ENCODE measurements around the gene ENC1.

Gene ENC1

DNA sequence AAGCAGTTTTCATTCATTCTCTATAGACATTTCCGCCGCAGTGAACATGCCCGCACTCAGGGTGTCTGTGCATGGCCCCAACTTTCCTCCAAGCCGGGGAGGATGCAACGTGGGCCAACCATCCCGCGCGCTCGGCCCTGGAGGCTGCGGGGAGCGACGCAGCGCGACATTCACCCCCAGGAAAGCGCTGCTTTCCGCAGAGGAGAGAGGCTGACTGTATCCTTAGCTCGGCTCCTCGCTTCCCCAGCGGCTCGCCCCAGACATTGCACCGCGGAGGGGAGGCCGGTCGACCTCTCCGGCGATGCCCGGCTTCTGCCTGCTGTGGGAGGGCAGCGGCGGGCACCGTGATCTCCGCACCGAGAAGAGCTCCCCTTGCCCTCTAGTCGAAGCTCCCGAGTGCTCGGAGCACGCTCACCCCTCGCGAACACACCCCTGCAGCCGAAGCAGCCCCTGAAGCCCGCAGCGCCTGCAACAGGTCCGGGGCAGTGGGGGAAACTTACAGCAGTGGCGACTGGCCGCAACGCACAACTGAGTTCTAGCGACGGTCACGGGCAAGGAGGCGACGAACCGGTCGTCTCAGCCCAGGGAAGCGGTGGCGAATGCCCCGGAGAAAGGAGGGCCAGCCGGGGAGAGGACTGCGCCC is 600 bp downstream of the ENC1 start:
- in situ Hi-C loops (cut with MboI; ENCODE audit: low pct_unique_long_range_greater_than_20kb, low sequenced_read_pairs, unreplicated experiment): loop anchor here (25.0 kb wide), 1 partner anchor 603 kb away; no protein-coding TSS in a partner anchor
- TF ChIP-seq, protein P1, sequence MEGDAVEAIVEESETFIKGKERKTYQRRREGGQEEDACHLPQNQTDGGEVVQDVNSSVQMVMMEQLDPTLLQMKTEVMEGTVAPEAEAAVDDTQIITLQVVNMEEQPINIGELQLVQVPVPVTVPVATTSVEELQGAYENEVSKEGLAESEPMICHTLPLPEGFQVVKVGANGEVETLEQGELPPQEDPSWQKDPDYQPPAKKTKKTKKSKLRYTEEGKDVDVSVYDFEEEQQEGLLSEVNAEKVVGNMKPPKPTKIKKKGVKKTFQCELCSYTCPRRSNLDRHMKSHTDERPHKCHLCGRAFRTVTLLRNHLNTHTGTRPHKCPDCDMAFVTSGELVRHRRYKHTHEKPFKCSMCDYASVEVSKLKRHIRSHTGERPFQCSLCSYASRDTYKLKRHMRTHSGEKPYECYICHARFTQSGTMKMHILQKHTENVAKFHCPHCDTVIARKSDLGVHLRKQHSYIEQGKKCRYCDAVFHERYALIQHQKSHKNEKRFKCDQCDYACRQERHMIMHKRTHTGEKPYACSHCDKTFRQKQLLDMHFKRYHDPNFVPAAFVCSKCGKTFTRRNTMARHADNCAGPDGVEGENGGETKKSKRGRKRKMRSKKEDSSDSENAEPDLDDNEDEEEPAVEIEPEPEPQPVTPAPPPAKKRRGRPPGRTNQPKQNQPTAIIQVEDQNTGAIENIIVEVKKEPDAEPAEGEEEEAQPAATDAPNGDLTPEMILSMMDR (IDR thresholded peaks at IDR 0.05; ENCODE audit: extremely low read depth, insufficient read depth, missing control alignments): no peak
- DNase-seq (ENCODE audit: low spot score): peak; percentile 28

DNA sequence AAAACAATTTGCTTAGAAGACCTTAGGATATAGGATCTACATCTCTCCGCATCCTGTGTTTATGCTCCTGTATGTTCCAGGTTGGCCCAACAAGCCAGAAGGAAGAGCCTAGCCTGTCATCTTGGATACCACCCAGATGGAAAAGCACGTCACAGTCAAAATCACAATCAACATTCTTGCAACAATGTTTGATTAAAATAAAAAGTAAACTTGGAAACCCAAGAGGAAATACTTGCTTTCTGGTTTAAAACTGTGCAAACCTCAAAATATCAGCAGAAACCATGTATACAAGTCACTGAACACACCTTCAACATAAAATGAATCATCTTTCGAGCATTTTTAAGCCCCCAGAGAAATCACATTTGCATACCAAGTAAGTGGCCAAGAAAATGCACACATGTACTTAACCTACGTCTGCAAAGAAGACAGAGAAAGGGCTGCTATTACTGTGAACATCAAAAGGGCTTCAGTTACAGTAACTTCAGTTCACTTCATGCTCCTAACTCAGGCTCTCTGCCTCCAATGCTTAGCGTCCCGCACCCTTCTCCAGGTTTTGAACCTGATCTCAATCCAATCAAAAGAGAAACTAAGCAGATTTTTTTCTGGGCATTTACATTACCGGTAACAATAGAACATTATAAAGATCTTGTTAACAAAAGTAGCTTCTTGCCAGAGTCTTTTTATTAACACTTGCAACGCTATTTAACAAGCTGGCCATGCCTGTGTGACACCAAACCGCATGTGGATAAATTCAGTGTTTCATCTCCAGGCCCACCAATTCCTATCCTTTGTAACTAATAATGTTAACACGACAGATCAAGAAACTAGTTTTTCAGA is 1.3 kb downstream of the ENC1 start:
- DNase-seq (ENCODE audit: low spot score): peak; percentile 51
- TF ChIP-seq, protein P1 (IDR thresholded peaks at IDR 0.05; ENCODE audit: extremely low read depth, insufficient read depth, missing control alignments): no peak
- in situ Hi-C loops (cut with MboI; ENCODE audit: low pct_unique_long_range_greater_than_20kb, low sequenced_read_pairs, unreplicated experiment): loop anchor here (25.0 kb wide), 1 partner anchor 602 kb away; no protein-coding TSS in a partner anchor

DNA sequence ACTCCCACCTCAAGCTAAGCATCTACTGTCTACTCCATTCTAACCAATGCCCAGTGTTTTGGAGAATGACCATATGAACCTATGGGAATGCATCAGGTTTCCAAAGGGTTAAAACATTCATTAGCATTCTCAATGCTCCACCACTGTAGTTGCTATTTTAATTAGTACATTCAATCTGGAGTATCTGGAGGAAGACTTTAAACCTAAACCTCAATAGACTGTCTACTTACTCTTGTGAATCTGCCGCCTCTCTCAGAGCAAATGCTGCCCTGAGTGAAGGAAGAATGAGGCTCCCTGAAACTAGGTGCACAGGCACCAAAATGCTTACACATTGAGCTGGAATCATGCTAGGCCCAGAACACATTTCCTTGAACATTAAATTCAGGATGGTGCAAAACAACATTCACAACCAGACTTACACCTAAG is 2.0 kb downstream of the ENC1 start:
- no peak for DNase-seq (ENCODE audit: low spot score)
- TF ChIP-seq, protein P1 (IDR thresholded peaks at IDR 0.05; ENCODE audit: extremely low read depth, insufficient read depth, missing control alignments): no peak
- in situ Hi-C loops (cut with MboI; ENCODE audit: low pct_unique_long_range_greater_than_20kb, low sequenced_read_pairs, unreplicated experiment): loop anchor here (25.0 kb wide), 1 partner anchor 601 kb away; no protein-coding TSS in a partner anchor

DNA sequence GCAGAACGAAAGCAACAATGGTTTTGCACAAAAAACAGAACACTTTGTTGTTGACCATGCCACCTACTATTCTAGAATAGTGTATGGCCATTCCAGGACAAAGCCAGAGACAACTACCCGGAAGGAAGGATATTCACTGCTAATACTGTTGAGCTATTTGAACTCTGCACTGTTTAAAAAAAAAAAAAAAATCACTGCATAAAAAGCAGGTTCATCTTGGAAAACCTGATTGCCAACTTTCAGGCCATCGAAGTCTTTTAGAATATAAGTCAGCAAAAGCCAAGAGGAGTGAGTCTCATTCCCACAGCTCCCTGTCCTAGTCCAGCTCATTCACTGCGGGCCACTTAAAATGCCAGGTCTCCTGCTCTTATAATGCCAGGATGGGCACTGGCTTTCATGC is 4.0 kb downstream of the ENC1 start:
- TF ChIP-seq, protein P1 (IDR thresholded peaks at IDR 0.05; ENCODE audit: extremely low read depth, insufficient read depth, missing control alignments): no peak
- in situ Hi-C loops (cut with MboI; ENCODE audit: low pct_unique_long_range_greater_than_20kb, low sequenced_read_pairs, unreplicated experiment): loop anchor here (25.0 kb wide), 1 partner anchor 599 kb away; no protein-coding TSS in a partner anchor
- no peak for DNase-seq (ENCODE audit: low spot score)

DNA sequence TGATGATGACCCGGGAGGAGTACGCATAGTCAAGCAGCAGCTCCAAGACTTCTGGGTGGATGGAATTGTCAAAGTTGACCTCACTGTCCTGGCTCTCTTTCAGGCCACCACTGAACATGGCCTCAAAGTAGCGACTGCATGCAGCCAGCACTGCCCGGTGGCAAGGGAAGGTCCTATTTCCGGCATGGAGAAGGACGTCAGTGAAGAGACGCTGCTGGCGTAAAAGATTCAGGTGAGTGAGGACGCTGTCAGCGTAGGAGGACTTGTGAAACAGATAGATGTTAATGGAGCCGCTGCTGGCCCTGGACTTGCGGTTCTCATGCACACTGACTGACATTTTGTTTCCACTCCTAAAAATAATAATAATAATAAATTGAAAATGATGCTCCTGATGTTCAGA is 4.4 kb downstream of the ENC1 start:
- TF ChIP-seq, protein P1 (IDR thresholded peaks at IDR 0.05; ENCODE audit: extremely low read depth, insufficient read depth, missing control alignments): no peak
- DNase-seq (ENCODE audit: low spot score): no peak
- in situ Hi-C loops (cut with MboI; ENCODE audit: low pct_unique_long_range_greater_than_20kb, low sequenced_read_pairs, unreplicated experiment): loop anchor here (25.0 kb wide), 1 partner anchor 599 kb away; no protein-coding TSS in a partner anchor

DNA sequence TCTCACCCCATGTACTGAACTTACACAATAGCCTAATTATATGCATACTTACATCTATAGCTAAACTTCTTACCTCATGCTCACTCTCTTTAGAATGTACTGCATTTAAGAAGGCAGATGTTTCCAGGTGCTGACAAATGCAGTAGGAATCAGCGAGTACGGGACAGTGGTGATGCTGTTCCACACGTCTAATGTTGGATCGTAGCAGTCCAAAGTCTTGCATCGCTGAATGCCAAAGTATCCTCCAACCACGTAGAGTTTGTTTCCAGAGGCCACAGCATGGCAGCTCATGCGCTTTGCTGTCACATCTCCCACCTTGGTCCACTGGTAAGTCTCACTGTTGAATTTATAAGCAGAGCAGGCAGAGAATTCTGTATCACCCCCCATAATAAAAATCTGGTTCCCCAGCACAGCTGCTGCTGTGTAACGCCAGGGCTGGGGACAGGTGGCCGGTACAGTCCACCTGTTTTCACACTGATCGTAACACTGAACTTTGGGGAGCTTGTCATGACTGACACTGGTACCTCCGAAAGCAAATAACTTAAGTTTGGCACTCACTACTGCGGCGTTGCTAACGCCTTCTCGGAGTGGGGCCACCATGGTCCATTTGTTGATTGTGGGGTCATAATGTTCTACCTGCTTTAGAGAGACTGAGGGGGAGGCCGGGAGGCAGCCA is 5.8 kb downstream of the ENC1 start:
- TF ChIP-seq, protein P1 (IDR thresholded peaks at IDR 0.05; ENCODE audit: extremely low read depth, insufficient read depth, missing control alignments): no peak
- DNase-seq (ENCODE audit: low spot score): no peak
- in situ Hi-C loops (cut with MboI; ENCODE audit: low pct_unique_long_range_greater_than_20kb, low sequenced_read_pairs, unreplicated experiment): loop anchor here (25.0 kb wide), 1 partner anchor 597 kb away; no protein-coding TSS in a partner anchor
